Gastroesophageal sphincter (tissue), 4 donors: Measurements from ENCODE around the gene SCAPER. TPM values are rescaled to one million over a fixed set of nuclear protein-coding genes. Genes with fewer than 3 reads are reported as not detected.

ENCODE experiments used
- ATAC-seq: fragments of 150-250 bp; one replicate; pipeline ENCODE4 v1.9.1; 2016; ENCODE audit warnings: mild to moderate bottlenecking, moderate library complexity
- H3K27ac ChIP-seq, 4 donors: fragments of 200-600 bp; sonication (generic) in 3 of 4; 1 replicate in 3 of 4; 2 replicates in 1 of 4; pipeline ENCODE4 v1.5.1; 2016 to 2019
- H3K27me3 ChIP-seq: fragments of 200-600 bp; sonication (generic); one replicate; pipeline ENCODE4 v1.5.1; 2019
- H3K36me3 ChIP-seq, 2 donors: fragments of 200-600 bp; sonication (generic); one replicate each; pipeline ENCODE4 v1.5.1; 2019; ENCODE audit warnings: control low read depth in 1 of 2
- H3K4me1 ChIP-seq, 3 donors: fragments of 200-600 bp; sonication (generic); 1 replicate in 2 of 3; 2 replicates in 1 of 3; pipeline ENCODE4 v1.5.1; 2016 to 2019; ENCODE audit warnings: control low read depth in 2 of 3
- H3K4me3 ChIP-seq, 2 donors: fragments of 200-600 bp; sonication (generic); one replicate each; pipeline ENCODE4 v1.5.1; 2019; ENCODE audit warnings: mild to moderate bottlenecking in 1 of 2, moderate library complexity in 1 of 2
- H3K9me3 ChIP-seq, 3 donors: fragments of 200-600 bp; sonication (generic); one replicate each; pipeline ENCODE4 v1.5.1; 2017 to 2019; ENCODE audit warnings: control low read depth in 2 of 3
- CTCF ChIP-seq, 4 experiments: fragments of 200-600 bp in 2 of 4; fragments of 450-650 bp in 2 of 4; sonication (generic) in 1 of 4; IDR thresholded peaks; one replicate each; pipeline ENCODE4 v1.5.1; 2017 to 2019; ENCODE audit warnings: antibody characterized with exemption in 4 of 4, mild to moderate bottlenecking in 2 of 4, moderate library complexity in 2 of 4
- EP300 ChIP-seq: sonication (generic); formaldehyde crosslinking; IDR thresholded peaks from one replicate; pipeline ENCODE4 v1.6.1; 2017; ENCODE audit warnings: antibody characterized with exemption, mild to moderate bottlenecking
- POLR2A ChIP-seq, 2 donors: fragments of 450-650 bp; IDR thresholded peaks; one replicate each; pipeline ENCODE4 v1.6.1; 2017; ENCODE audit warnings: antibody characterized with exemption in 2 of 2, mild to moderate bottlenecking in 2 of 2, moderate library complexity in 1 of 2
- POLR2AphosphoS5 ChIP-seq: sonication (generic); formaldehyde crosslinking; IDR thresholded peaks from one replicate; pipeline ENCODE4 v1.6.1; 2017; ENCODE audit warnings: antibody characterized with exemption
- WGBS, 2 donors: methylation state at CpG; one replicate each; pipeline ENCODE4 v1.1.5; 2018; ENCODE audit warnings: low coverage in 1 of 2; 5-methylcytosine and 5-hydroxymethylcytosine counted together
- total RNA-seq, 4 donors: library from RNA; depleted of rRNA; stranded (reverse); fragments of >200 nt; gene quantifications; one replicate each; pipeline ENCODE4 v1.1.0, GENCODE V29; 2016

Gene SCAPER
- total RNA-seq, 4 donors from 2014 or later: 21.5 to 34.3 (median 28.7) TPM

- Histone ChIP-seq H3K4me3 (no peak overlapping the region), H3K27me3 (no peaks in the 10 kb centered on the region), H3K4me1 (no peaks in the 10 kb centered on the region), H3K9me3 (no peaks in the 10 kb centered on the region), H3K27ac (no peak overlapping the region), H3K36me3 (no peaks in the 10 kb centered on the region)
- no peak for ATAC-seq
- 65 to 83% methylated on average over 1 of the region's 1 CpG for WGBS, 2 donors
- no peak for TF ChIP-seq POLR2AphosphoS5
- no peak for TF ChIP-seq EP300
- TF ChIP-seq POLR2A (IDR thresholded peaks at IDR 0.05): no peak
- TF ChIP-seq CTCF (IDR thresholded peaks at IDR 0.05): no peak
These were observed 422.1 kb downstream of the SCAPER start for GRCh38 chr15:76483018-76483417.

- ATAC-seq: no peak
- Histone ChIP-seq H3K27me3 (no peaks in the 10 kb centered on the region), H3K36me3 (no peaks in the 10 kb centered on the region), H3K27ac (no peak overlapping the region), H3K9me3 (no peaks in the 10 kb centered on the region), H3K4me3 (no peak overlapping the region), H3K4me1 (no peaks in the 10 kb centered on the region)
- TF ChIP-seq POLR2AphosphoS5: no peak
- TF ChIP-seq CTCF (IDR thresholded peaks at IDR 0.05): no peak
- TF ChIP-seq POLR2A (IDR thresholded peaks at IDR 0.05): no peak
- TF ChIP-seq EP300: no peak
- 97 to 100% methylated on average over 3 of the region's 3 CpGs for WGBS, 2 donors
These were observed 424.9 kb downstream of the SCAPER start for GRCh38 chr15:76480267-76480666.

GRCh38 chr15:76470691-76471090, 434.4 kb downstream of the SCAPER start:
- Histone ChIP-seq H3K27me3 (no peaks in the 10 kb centered on the region), H3K36me3 (peaks cover 0 to 30% of the 10 kb centered on the region in 2 donors), H3K27ac (no peak overlapping the region), H3K4me1 (no peaks in the 10 kb centered on the region), H3K4me3 (no peak overlapping the region), H3K9me3 (no peaks in the 10 kb centered on the region)
- ATAC-seq: no peak
- no peak for TF ChIP-seq CTCF (IDR thresholded peaks at IDR 0.05)
- no peak for TF ChIP-seq POLR2A (IDR thresholded peaks at IDR 0.05)
- TF ChIP-seq POLR2AphosphoS5: no peak
- no peak for TF ChIP-seq EP300

GRCh38 chr15:76468722-76469121, 436.4 kb downstream of the SCAPER start:
- H3K4me1 ChIP-seq: no peaks in the 10 kb centered on the region
- TF ChIP-seq POLR2AphosphoS5: no peak
- no peak for TF ChIP-seq EP300
- TF ChIP-seq POLR2A (IDR thresholded peaks at IDR 0.05): no peak
- TF ChIP-seq CTCF (IDR thresholded peaks at IDR 0.05): no peak
- 100% methylated on average over 2 of the region's 2 CpGs for WGBS, 2 donors

GRCh38 chr15:76467136-76467535, 438.0 kb downstream of the SCAPER start:
- H3K4me1 ChIP-seq: no peaks in the 10 kb centered on the region
- no peak overlapping the region for H3K4me3 ChIP-seq
- WGBS, 2 donors: 77% methylated on average over 1 of the region's 1 CpG; no CpG with 5 or more reads in 1 of the 2 donors
- no peak for ATAC-seq
- H3K9me3 ChIP-seq: no peaks in the 10 kb centered on the region
- no peaks in the 10 kb centered on the region for H3K27me3 ChIP-seq
- peaks cover 0 to 30% of the 10 kb centered on the region in 2 donors for H3K36me3 ChIP-seq
- no peak overlapping the region for H3K27ac ChIP-seq
- TF ChIP-seq POLR2A (IDR thresholded peaks at IDR 0.05) (no peak), CTCF (IDR thresholded peaks at IDR 0.05) (no peak), POLR2AphosphoS5 (no peak), EP300 (no peak)

More at GRCh38 chr15:76468722-76469121, 436.4 kb downstream of the SCAPER start:
- no peak for ATAC-seq
- peaks cover 0 to 30% of the 10 kb centered on the region in 2 donors for H3K36me3 ChIP-seq
- H3K27ac ChIP-seq: no peak overlapping the region
- H3K27me3 ChIP-seq: no peaks in the 10 kb centered on the region
- no peak overlapping the region for H3K4me3 ChIP-seq
- H3K9me3 ChIP-seq: no peaks in the 10 kb centered on the region
